GM18909 (cell line): ENCODE data around the gene PTGS2.

Experiments
- ATAC-seq: cut with Tn5 transposase; IDR thresholded peaks from one replicate; pipeline ENCODE4 v1.9.1; 2021; ENCODE audit warnings: mild to moderate bottlenecking; ENCODE audit not compliant: unreplicated experiment, poor library complexity

Gene PTGS2

GRCh38 chr1:186680245-186681061 is at the start of gene PTGS2:
TSS of gene PTGS2 (minus strand) at chr1:186680423. CDS start at chr1:186680290, 133 bp downstream.
- ATAC-seq: peak; percentile 94

- ATAC-seq: peak; percentile 82
Observed at GRCh38 chr1:186722711-186723309, 42.6 kb upstream of the PTGS2 start.

- ATAC-seq: no peak
Observed at GRCh38 chr1:186717286-186717685, 37.1 kb upstream of the PTGS2 start.

GRCh38 chr1:186715887-186716809 is 35.9 kb upstream of the PTGS2 start:
- no peak for ATAC-seq

GRCh38 chr1:186710696-186711095 is 30.5 kb upstream of the PTGS2 start:
- no peak for ATAC-seq

- no peak for ATAC-seq
Observed at GRCh38 chr1:186708694-186709097, 28.5 kb upstream of the PTGS2 start.

- no peak for ATAC-seq
Observed at GRCh38 chr1:186703209-186703766, 23.1 kb upstream of the PTGS2 start.

GRCh38 chr1:186700722-186701121 is 20.5 kb upstream of the PTGS2 start:
- no peak for ATAC-seq

GRCh38 chr1:186699519-186699918 is 19.3 kb upstream of the PTGS2 start:
- no peak for ATAC-seq

- no peak for ATAC-seq
Observed at GRCh38 chr1:186689907-186690306, 9.7 kb upstream of the PTGS2 start.

- no peak for ATAC-seq
Observed at GRCh38 chr1:186689376-186689775, 9.2 kb upstream of the PTGS2 start.

- ATAC-seq: no peak
Observed at GRCh38 chr1:186683652-186684410, 3.6 kb upstream of the PTGS2 start.

GRCh38 chr1:186682736-186683135 is 2.5 kb upstream of the PTGS2 start:
- no peak for ATAC-seq

- ATAC-seq: no peak
Observed at GRCh38 chr1:186681801-186682200, 1.6 kb upstream of the PTGS2 start.

GRCh38 chr1:186681121-186681520 is 898 bp upstream of the PTGS2 start:
- ATAC-seq: no peak

GRCh38 chr1:186679924-186680244 is 339 bp downstream of the PTGS2 start:
- no peak for ATAC-seq

GRCh38 chr1:186678155-186678554 is 2.1 kb downstream of the PTGS2 start:
- no peak for ATAC-seq

GRCh38 chr1:186672596-186672995 is 7.6 kb downstream of the PTGS2 start:
- ATAC-seq: no peak

- no peak for ATAC-seq
Observed at GRCh38 chr1:186672131-186672530, 8.1 kb downstream of the PTGS2 start.
